HG03045 (cell line): ENCODE data around the gene IL17B.

Experiments
- ATAC-seq: cut with Tn5 transposase; IDR thresholded peaks from one replicate; pipeline ENCODE4 v1.9.1; 2021; ENCODE audit warnings: mild to moderate bottlenecking, moderate library complexity; ENCODE audit not compliant: unreplicated experiment

The IL17B gene

DNA sequence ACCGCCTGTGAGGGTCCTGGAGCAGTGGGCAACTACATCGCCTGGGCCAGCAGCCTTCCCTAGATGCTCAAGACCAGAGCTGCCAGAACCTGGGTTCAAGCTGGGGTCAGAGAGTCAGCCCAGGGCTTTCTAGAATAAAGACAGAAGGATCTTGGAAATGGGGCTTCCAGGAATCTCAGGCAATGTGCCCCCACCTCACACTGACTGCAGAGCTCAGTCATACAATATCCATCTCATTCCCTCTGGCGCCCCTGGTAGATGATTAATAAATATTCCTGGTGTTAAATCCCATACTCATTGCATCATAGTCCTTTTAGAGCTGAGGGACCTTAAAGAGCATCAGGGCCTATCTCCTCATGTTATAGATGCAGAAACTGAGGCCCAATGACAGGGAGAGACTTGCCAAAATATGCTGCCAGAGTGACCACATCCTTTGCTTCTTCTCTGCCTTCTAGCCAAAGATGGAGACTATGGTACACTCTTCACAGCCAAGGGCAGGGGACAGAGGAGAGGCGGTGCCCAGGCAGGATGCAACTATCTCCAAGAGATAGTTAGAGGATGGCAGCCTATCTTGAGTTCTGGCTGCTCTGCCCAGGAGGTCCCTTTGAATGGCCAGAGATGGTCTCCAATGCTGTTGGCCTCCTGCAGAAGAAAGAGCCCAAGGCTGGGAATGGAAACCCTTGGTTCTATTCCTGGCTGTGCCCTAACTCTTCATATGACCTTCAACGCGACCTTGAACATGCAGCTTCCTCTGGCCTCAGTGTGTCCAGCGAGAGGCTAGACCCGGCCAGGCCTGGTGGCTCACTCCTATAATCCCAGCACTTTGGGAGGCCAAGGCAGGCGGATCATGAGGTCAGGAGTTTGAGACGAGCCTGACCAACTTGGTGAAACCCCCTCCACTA is 36.2 kb upstream of the IL17B start:
- no peak for ATAC-seq

DNA sequence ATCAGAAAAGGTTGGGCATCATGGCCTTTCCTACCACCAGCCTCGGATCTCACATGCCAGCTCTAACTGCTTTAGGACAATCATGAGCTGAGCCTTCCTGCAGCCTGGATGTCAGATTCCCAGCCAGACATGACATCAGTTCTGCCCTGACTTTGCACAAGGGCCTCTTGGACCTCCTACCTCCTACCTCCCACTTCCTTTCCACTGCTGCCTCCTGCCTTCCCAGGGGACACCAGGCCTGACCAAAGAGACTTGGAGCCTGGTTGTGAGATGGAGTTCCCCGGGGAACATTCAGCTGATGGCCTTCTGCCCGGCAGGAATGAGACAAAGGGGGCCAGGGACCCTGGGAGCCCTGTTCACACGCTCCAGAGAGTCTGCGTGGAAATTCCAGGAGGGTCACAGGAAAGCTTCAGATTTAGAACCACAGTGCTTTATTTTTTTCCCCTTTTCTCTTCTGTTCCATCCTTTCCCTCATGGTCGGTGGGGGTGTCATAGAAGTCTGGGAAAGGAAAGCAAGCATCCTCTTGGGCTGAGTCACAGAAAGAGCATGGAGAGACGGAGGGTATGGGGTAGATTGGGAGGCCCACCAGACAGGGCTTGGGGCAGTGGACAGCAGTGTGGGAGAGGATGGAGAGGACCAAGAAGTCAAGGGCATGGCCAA is 35.4 kb upstream of the IL17B start:
- ATAC-seq, result no peak

DNA sequence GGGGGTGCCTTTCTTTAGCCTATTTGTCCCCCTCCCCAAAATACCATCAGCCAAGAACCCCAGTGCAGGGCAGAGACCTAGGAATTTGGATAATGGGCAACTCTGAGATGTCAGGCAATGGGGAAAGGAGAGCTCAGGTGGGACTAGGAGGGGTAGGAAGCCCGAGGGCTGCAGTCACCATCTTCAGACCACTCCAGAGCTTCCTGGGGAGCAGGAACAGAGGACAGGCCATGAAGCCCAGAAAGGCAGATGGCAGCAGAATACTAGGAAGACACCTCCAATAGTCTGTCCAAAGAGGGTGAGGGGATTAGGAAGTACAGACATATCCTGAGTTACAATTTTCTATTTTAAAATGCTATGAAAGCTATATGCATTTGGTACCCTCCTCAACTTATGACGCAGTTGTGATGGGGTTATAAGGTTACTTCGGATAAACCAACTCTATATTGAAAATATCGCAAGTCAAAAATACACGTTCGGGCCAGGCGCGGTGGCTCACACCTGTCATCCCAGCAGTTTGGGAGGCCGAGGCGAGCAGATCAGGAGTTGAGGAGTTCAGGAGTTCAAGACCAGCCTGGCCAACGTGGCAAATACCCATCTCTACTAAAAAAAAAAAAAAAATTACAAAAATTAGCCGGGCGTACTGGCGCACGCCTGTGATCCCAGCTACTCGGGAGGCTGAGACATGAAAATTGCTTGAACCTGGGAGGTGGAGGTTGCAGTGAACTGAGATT is 34.6 kb upstream of the IL17B start:
- ATAC-seq, result no peak

DNA sequence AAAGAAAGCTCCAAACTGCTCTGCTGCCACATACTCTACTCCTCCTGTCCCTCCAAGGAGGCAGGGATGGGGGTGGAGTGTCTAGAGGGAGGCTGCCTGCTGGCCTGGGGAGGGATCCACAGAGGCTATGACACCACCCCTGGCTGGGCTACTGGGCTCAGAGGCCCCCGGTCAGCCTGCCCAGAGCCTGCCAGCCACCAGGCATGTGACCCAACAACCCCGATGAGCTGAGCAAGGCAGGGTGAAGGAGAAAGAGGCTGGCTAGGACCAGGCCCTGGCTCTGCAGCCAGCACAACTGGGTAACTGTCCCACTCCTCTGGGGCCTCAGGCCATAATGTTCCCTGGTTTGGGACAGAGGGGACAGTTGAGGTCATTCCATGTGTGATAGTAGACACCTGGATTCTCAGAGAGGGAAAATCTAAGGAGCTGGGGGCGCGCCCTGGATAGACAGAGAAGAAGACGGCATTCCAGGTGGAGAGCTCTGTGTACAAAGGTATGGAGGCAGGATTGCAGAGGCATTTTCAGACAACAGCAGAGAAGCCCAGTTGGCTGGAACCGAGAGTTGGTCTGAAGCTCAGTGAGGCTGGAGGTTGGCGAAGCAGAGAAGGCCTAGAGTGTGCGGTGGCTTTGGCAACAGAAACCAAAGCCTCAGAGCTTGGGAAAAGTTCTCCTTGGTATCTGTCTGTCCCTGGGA is 33.8 kb upstream of the IL17B start:
- ATAC-seq, result no peak

DNA sequence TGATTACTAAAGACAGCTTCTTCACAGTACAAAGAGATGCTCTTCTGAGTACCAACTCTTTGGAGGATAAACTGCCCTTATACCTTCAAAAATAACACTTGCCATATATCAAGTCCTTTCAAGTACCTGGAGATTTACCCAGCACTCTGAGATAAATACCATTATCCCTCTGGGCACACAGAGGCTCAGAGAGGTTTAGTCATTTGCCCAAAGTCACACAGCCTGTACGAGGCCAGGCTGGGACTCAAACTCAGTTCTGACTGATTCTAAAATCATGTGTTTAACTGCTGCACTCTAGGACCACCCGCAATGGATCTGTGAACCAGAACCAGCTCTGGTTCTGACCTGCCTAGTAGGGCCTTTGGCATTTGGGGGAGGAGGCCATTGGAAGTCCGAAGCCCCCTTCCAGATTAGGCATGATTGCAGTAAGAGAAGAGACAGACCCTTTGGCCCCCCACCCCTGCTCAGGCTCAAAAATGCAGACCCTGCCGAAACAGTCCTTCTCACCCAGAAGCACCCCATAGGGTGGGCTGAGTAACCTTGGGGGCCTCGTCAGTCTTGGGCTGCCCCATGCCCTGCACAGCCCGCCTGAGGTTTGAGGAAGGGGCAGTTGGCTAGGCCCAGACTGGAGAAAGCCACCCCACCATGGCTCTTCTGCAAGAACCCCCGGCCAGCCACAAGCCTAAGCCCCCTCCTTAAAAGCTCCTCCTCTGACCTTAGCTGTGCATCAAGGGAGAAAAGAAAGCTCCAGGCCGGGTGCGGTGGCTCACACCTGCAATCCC is 32.8 kb upstream of the IL17B start:
- ATAC-seq, result no peak

DNA sequence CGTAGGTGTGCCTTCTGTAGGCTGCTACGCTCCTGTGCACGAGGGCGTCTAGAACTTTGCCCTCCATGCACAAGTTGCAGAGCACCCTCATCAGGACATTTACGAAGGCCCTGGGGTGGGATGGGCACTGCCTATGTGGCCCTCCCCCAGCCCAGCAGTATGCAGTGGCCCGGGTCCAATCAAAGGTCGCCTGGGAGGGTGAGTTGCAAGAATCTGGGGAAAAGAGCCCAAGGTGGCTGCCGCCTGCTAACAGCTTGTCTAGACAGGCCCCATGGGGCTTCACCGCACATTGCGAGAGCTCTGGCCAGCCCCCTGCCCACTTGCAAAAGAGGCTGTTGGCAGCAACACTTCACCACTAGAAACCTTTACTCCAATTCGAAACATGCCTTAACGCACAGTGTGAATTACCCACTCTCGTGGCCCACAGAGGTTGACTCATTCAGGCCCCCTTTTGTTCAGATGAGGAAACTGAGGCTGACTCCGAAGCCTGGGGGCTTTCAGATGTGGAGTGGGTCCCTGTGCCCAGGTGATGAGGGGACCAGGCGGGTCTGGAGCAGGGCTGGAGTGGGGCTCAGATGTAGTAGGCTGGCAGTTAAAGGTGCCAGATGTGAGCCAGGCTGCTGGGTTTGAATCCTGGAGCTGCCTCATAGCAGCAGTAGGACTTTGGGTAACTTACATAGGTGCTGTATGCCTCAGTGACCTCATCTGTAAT is 31.8 kb upstream of the IL17B start:
- ATAC-seq, result no peak

DNA sequence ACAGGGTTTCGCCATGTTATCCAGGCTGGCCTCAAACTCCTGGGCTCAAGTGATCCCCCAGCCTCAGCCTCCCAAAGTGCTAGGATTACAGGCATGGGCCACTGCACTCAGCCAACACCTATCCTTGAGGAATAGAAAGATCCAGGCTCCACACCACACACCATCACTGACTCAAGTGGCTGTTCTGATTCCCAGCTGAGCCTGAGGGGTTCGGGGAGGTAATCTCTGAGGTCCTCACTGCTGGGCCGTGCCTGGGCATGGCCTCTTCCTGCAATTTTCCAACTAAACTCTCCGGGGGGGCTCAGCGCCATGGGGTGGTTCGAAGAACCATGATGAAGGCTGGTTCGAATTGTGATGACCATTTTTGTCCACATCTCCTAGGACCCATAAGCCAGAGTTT is 31.0 kb upstream of the IL17B start:
- no peak for ATAC-seq

DNA sequence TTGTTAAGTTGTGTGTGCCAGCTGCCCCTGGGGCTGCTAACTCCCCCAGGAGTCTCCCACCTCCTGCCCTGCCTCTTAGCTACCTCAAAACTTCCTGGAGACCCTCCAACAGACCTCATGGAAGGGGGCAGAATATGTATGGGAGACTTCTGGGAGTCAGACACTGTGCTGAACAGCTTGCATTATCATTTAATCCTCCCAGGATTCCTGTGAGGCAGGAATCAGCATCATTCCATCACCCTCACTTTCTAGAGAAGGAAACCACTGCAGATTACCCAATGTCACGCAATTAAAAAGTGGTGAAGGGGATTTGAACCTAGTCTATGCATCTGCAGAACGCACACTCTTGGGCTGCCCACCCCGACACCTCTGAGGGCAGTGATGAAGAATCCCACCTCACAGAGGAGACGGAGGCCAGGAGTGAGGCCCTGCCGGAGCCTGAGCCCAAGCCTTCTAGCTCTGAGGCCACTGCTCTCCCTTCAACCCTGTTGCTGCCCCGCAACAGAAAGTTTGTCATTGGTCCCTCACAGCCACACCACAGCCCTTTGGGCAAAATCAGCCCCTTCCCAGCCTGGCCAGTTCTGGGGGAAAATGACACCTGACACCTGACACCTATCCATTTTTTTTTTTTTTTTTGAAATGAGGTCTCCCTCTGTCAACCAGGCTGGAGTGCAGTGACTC is 30.3 kb upstream of the IL17B start:
- no peak for ATAC-seq

DNA sequence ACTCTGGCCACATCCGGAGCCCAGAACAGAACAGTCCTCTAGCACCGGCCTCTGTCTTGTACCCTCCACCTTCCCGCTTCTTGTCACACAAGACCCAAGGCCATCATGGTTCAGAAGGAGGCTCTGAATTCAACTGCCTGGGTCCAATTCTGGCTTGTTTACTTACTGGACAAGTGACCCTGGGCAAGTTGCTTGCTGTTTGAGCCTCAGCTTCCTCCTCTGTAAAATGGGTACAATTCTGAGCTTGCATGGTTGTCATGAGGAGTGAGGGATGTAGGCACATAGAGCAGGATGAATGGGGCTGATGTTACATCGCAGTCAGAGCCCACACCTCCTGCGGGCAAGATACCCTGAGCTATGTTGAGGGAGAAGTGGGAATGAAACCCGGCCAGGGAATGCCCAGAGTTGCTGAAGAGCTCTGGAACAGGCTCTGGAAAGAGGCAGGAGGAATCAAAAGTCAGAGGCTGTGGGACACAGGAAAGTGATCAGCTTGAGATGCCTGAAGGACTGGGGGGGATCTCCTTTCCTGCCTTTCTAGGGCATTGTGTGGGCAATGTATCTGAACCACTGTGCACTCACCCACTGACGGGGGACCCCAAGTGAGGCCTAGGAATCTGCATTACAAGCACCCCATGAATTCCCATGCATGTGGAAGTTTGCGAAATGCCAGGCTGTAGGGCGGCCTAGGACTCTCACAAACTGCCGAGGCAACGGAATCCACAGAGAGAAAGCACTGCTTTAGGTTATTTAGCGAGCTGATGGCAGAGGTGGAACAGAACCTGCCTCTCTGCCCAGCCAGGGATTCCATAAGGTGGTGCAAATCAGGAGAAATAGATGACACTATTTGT is 29.4 kb upstream of the IL17B start:
- no peak for ATAC-seq

DNA sequence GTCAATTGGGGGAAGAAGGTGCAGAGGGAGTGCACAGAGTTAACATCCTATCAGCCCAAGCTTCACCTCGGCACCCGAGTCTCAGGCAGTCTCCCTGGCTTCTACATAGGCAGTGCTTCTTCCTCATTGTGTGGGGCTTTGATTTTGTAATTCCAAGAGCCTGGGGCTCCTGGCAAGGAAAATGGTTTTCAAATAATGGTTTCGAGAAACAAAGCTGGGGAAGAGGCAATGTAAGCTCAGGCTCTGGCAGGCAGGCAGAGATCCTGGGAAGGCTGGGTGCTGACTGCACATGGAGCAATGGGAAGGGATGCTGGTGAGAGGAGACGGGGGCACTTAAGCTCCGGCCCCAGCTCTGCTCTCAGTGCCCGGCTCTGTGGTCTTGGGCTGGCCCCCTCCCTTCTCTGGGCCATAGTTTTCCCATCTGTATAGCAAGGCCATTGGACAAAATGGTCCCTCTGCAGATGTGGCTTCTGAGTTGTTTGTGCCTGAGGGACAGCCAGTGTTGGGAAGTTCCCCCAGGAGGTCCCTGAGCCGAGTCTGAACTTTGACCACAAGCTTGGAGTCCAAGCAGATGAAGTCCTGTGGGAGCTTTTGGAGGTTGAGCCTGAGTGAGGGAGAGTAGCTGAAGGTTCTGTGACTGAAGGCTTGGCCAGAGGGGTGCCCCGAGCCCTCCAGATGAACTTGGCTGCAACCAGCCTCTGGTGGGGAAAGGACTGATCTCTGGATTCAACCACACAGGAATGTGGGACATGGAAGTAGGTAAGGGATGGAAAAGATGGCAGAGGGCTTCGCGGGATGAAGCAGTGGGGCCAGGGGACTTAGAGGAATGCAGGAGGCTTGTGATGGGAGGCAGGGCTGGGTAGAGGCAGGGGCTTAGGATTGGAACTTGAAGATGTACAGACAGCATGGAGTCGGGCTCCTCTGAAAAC is 28.5 kb upstream of the IL17B start:
- ATAC-seq, result no peak

DNA sequence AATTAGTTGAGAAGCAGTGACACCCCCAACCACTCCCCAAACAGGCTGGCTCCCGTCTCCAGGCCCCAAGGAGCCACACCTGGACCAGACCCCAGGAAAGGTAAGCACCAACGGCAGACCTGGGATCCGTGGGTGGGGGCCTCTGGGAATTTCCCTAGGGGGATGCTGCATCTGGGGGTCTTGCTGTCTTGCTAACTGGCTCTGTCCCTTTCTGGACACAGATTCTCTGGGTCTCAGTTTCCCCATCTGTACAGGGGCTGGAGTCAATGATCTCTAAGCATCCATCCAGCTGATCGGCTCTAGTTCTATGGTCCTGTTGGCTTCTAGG is 27.9 kb upstream of the IL17B start:
- ATAC-seq, result no peak

DNA sequence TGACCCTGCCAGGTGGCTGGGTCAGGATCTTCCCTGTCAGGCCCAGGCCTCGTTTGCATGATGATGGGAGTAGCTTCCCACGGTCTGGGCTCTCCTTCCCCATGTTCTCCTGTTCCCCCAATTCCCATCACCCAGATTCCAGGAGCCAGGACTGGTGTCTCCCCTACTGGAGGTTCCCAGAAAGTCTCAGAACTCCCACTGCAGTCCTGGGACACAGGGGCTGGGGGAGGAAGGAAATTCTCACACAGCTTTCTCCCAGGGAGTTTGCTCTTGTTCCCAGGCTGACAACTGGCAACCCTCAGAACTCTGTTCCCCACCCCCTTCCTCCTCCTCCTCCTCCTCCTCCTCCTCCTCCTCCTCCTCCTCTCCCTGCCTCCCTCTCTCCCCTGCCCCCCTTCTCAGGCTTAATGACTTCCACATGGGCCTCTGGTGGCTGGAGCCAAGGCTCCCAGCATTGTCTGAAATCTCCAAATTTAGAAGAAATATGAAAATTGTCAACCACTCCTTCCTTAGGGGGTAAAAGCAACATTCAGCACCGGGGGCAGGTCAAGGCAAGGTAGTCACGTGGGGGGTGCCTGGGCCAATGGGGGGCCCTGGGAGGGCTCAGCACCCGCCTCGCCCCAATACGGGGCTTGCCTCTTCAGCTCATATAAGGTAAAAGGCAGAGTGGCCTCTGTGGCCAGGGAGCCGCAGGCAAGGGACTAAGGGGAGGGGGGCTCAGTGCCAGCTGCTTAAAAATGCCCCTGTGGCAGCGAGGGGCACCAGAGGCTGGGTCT is 27.3 kb upstream of the IL17B start:
- ATAC-seq, result no peak

DNA sequence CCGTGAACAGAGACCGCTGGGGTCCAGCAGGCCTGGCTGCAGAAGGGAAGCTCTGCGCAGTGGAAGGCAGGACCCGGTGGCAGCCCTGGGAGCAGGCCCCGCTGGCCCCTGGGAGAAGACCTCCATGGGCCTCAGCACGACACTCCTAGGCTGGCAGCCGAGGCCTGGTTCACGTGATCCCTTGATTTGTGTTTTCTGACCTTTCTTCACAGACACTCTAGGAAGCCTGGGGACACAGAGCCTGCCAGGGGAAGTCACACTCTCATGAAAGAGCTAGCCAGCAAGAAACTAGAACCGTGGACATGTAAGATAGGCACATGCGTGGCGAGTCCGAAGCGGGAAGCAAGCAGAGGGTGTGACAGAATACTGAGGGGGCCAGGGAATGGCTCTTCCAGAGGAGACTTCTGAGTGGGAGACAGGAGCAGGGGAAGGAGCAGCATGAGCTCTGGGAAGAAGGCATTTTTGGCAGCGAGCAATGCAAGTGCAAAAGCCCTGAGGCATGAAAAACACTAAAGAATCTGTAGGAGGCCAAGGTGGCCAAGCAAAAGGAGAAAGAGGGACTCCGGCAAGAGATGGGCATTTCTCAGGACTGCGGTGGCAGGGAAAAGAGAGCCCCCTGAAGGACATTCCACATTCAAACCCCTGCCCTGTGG is 26.6 kb upstream of the IL17B start:
- ATAC-seq, result no peak

DNA sequence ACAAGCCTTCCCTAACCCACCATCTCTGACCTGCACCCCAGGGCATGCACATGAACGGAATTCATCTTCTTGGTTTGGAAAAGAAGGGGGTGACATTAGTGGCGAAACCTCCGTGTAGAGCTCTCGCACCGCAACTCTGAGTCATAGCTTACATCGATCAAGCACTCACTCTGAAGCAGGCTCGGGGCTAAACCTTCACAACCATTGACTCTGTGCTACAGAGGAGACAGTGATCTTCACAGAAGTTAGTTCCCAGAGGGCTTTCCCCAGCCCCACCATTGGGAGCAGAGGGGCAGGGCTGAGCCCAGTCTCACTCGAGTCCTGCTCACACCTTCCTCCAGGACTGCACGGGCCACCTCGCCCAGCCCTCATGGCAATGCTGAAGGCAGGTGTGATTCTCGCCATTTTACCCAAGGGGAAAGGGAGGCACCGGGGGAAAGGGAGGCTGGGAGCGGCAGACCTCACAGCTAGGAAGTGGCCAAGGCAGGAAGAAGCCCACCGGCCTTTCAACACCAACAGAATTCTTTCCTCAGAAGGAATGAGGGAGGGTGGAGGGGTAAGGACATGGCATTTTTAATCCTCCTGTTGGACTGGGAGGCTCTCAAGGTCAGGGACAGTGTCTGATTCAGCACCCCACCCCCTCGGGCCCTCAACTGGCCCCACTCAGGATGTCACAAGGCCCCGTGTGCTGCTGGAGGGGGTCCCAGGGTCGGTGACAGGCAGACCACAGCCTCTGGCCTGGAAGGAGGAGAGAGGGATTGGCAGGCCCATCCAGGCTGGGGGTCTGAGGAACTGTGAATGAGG is 25.9 kb upstream of the IL17B start:
- no peak for ATAC-seq
